Stomach (tissue), 9 donors: ENCODE results near the gene TICRR. TPM values are rescaled to one million over a fixed set of nuclear protein-coding genes. Genes with fewer than 3 reads are reported as not detected.

Experiments
- DNase-seq, 2 donors: peaks; one replicate each; pipeline versions ENCODE4 v3.0.0 to v3.0.0-alpha.2; 2013 to 2019
- H3K27ac ChIP-seq, 5 donors: fragments of 200-600 bp in 4 of 5; sonication (generic) in 4 of 5; one replicate each; pipeline ENCODE4 v1.5.1; 2013 to 2019; ENCODE audit warnings: mild to moderate bottlenecking in 1 of 5, moderate library complexity in 1 of 5
- H3K27me3 ChIP-seq, 3 donors: fragments of 200-600 bp; sonication (generic); one replicate each; pipeline ENCODE4 v1.5.1; 2017 to 2019; ENCODE audit warnings: mixed run types in 1 of 3
- H3K36me3 ChIP-seq, 4 donors: fragments of 200-600 bp; sonication (generic); 1 replicate in 3 of 4; 2 replicates in 1 of 4; pipeline ENCODE4 v1.5.1; 2016 to 2019
- H3K4me1 ChIP-seq, 4 donors: fragments of 200-600 bp; sonication (generic); one replicate each; pipeline ENCODE4 v1.5.1; 2016 to 2019
- H3K4me3 ChIP-seq, 4 donors: fragments of 200-600 bp; sonication (generic) in 3 of 4; one replicate each; pipeline ENCODE4 v1.5.1; 2016 to 2019; ENCODE audit warnings: mild to moderate bottlenecking in 1 of 4
- H3K9me3 ChIP-seq, 4 donors: fragments of 200-600 bp; sonication (generic); one replicate each; pipeline ENCODE4 v1.5.1; 2016 to 2019
- EP300 ChIP-seq: sonication (generic); formaldehyde crosslinking; IDR thresholded peaks from one replicate; pipeline ENCODE4 v1.6.1; 2017; ENCODE audit warnings: antibody characterized with exemption
- POLR2A ChIP-seq, 4 donors: fragments of 450-650 bp; IDR thresholded peaks; one replicate each; pipeline ENCODE4 v1.6.1; 2016; ENCODE audit warnings: antibody characterized with exemption in 4 of 4, control low read depth in 2 of 4, mild to moderate bottlenecking in 1 of 4, moderate library complexity in 1 of 4
- POLR2AphosphoS5 ChIP-seq, 3 donors: sonication (generic); formaldehyde crosslinking; IDR thresholded peaks; one replicate each; pipeline ENCODE4 v1.6.1; 2016; ENCODE audit warnings: antibody characterized with exemption in 3 of 3
- WGBS, 5 donors: extraction: QIAGEN DNeasy Blood & Tissue Kit in 3 of 5; methylation state at CpG; one replicate each; pipeline versions ENCODE4 v1.1.5 to v1.1.7; 2013 to 2018; 5-methylcytosine and 5-hydroxymethylcytosine counted together
- intact Hi-C: fragments of 100-400 bp; cut with DNase I; formaldehyde crosslinking; loops from one replicate; pipeline ENCODE4 v1.15.1; 2023; ENCODE audit warnings: low total_unique reads
- polyA plus RNA-seq, 3 donors: library from polyadenylated mRNA; stranded (reverse); fragments of 200-250 nt; gene quantifications; one replicate each; pipeline ENCODE4 v1.2.3, GENCODE V29; 2013
- total RNA-seq, 5 donors: library from RNA; depleted of rRNA; stranded (reverse); fragments of >200 nt; gene quantifications; one replicate each; pipeline versions ENCODE4 v1.1.0 to v1.2.3, GENCODE V29; 2014 to 2016
- TF ChIP-seq, protein P1 (sequence below), 7 experiments: fragments of 450-650 bp in 4 of 7; fragments of 200-600 bp in 3 of 7; sonication (generic) in 3 of 7; IDR thresholded peaks; one replicate each; pipeline ENCODE4 v1.5.1; 2016 to 2019; ENCODE audit warnings: antibody characterized with exemption in 7 of 7, control low read depth in 2 of 7, mild to moderate bottlenecking in 1 of 7
- donor health status: healthy with polysubstance abuse.
- donor health status: Bipolar disorder and iron deficiency.
- donor health status: healthy.

TICRR gene
- total and polyA plus RNA-seq, 8 donors, result 0.15 to 3.5 (median 1.4) TPM

DNA sequence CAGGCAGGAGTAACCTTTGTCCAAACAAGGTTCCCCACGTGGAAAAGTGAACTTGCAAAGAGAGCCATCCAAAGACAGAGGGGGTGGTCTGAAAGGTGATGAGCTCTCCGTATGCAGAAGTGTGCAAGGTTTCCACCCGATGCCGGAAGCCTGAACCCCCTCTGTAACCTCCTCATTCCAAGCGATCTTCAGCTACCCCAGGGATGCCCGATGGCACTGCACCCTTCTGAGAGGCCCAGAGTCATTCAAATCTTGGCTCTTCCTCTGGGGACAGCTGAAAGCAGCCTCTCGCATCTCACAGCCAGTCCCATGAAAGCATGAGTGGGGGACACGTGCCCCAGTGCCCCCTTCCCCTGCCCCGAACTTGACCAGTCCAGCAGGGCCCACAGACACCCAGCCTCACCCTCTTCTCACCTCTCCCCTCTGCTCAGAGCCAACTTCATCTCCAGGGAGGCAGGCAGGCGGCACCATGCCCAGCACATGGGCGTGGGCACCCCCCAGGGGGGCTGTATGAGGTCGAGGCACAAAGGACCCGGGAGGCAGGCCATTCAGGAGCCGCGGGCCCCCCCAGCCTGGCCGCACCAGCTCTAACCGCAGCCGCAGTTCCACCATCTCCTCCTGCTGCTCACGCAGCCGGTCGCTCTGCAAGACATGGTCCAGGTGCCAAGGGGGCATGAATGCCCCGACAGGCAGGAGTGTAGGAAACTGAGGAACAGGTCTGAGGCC lies 71.3 kb downstream of the TICRR start:
- H3K4me1 ChIP-seq, result peaks cover 0 to 9% (median 7%) of the 10 kb centered on the region in 4 donors
- no peaks in the 10 kb centered on the region for H3K9me3 ChIP-seq
- H3K36me3 ChIP-seq, result peaks cover 0 to 43% (median 11%) of the 10 kb centered on the region in 4 donors
- intact Hi-C loops, result loop anchor here (10.0 kb wide), 1 partner anchor 98 kb away; no protein-coding TSS in a partner anchor
- TF ChIP-seq, protein P1, sequence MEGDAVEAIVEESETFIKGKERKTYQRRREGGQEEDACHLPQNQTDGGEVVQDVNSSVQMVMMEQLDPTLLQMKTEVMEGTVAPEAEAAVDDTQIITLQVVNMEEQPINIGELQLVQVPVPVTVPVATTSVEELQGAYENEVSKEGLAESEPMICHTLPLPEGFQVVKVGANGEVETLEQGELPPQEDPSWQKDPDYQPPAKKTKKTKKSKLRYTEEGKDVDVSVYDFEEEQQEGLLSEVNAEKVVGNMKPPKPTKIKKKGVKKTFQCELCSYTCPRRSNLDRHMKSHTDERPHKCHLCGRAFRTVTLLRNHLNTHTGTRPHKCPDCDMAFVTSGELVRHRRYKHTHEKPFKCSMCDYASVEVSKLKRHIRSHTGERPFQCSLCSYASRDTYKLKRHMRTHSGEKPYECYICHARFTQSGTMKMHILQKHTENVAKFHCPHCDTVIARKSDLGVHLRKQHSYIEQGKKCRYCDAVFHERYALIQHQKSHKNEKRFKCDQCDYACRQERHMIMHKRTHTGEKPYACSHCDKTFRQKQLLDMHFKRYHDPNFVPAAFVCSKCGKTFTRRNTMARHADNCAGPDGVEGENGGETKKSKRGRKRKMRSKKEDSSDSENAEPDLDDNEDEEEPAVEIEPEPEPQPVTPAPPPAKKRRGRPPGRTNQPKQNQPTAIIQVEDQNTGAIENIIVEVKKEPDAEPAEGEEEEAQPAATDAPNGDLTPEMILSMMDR (IDR thresholded peaks at IDR 0.05), result no peak
- no peak for TF ChIP-seq POLR2AphosphoS5 (IDR thresholded peaks at IDR 0.05)
- no peak overlapping the region for H3K4me3 ChIP-seq
- WGBS, 5 donors, result 72 to 81% (median 76%) methylated on average over 19 to 22 of the region's 22 CpGs
- no peak overlapping the region for H3K27ac ChIP-seq
- no peak for DNase-seq
- no peaks in the 10 kb centered on the region for H3K27me3 ChIP-seq

DNA sequence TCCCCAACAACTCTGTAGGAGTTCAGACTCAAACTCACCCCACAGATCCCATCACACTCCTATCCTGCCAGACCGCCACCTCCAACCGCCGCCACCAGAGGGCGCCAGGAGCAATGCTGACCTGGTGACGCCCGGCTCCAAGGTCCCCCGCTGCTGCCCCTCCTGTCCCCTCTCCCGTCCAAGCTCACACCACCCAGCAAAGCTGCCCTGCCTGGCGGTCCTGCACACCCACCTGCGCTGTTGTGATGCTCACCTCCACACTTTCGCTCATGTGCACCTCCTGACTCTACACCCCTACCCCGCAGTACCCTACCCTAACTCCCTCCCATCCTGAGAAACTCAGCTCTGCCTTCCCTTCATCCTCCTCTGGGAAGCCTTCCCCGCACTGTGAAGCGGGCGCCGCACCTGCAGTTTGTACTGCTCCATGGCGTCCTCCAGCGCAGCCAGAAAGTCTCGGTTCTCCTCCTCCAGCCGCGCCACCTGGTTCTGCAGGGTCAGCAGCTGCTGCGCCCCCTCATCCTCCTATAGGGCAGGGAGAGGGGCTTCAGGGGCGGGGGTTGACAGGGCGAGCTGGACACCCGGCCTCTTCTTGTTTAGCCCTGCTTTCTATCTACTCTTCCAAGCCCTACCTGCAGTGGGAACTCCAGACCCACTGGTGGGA lies 72.1 kb downstream of the TICRR start:
- no peak overlapping the region for H3K27ac ChIP-seq
- no peak overlapping the region for H3K4me3 ChIP-seq
- intact Hi-C loops, result loop anchor here (10.0 kb wide), 1 partner anchor 97 kb away; no protein-coding TSS in a partner anchor
- H3K36me3 ChIP-seq, result peaks cover 0 to 36% (median 5%) of the 10 kb centered on the region in 4 donors
- no peaks in the 10 kb centered on the region for H3K9me3 ChIP-seq
- DNase-seq, result peak; percentile 86 to 88
- WGBS, 5 donors, result 46 to 61% (median 51%) methylated on average over 19 to 25 of the region's 25 CpGs
- H3K27me3 ChIP-seq, result no peaks in the 10 kb centered on the region
- peaks cover 0 to 9% (median 7%) of the 10 kb centered on the region in 4 donors for H3K4me1 ChIP-seq
- TF ChIP-seq POLR2A (IDR thresholded peaks at IDR 0.05) (no peak), EP300 (no peak), POLR2AphosphoS5 (IDR thresholded peaks at IDR 0.05) (peak in 1 of 3 donors; percentile 9)
- TF ChIP-seq, protein P1 (IDR thresholded peaks at IDR 0.05), result peak in 5 of 7 experiments; percentile 78 to 86 (median 83)

- no peaks in the 10 kb centered on the region for H3K27me3 ChIP-seq
- no peak for TF ChIP-seq EP300
- TF ChIP-seq, protein P1 (IDR thresholded peaks at IDR 0.05), result no peak
- no peak for TF ChIP-seq POLR2AphosphoS5 (IDR thresholded peaks at IDR 0.05)
- no peak for TF ChIP-seq POLR2A (IDR thresholded peaks at IDR 0.05)
- H3K36me3 ChIP-seq, result peaks cover 0 to 29% (median 5%) of the 10 kb centered on the region in 4 donors
- intact Hi-C loops, result loop anchor here (10.0 kb wide), 1 partner anchor 96 kb away; no protein-coding TSS in a partner anchor
- peaks cover 0 to 9% (median 7%) of the 10 kb centered on the region in 4 donors for H3K4me1 ChIP-seq
- no peak for DNase-seq
- WGBS, 5 donors, result 77 to 88% (median 81%) methylated on average over 44 to 102 of the region's 102 CpGs
- H3K4me3 ChIP-seq, result no peak overlapping the region
- H3K9me3 ChIP-seq, result no peaks in the 10 kb centered on the region
- H3K27ac ChIP-seq, result no peak overlapping the region
Observed at GRCh38 chr15:89648106-89649012, 73.1 kb downstream of the TICRR start.
